Memory B cell (primary cell): Measurements from ENCODE around the gene TOLLIP.
"Not testable (repeated sequence)": the region's sequence is repeated elsewhere in the genome, so short reads cannot be mapped to it uniquely, and the experiment has no call there.

Experiments used
- ATAC-seq: fragments of 150-1000 bp; cut with Tn5 transposase; 2 replicates; pipeline ENCODE4 v1.10.0; 2021; ENCODE audit warnings: low read depth, mild to moderate bottlenecking, moderate library complexity
- DNase-seq, 2 donors: peaks; one replicate each; pipeline ENCODE4 v3.0.0; 2022; ENCODE audit warnings: low spot score in 2 of 2
- H3K27ac Mint-ChIP-seq: one replicate; pipeline ENCODE4 v1.8.0; 2022; ENCODE audit warnings: mild to moderate bottlenecking, moderate library complexity, mixed read lengths
- H3K27me3 Mint-ChIP-seq: one replicate; pipeline ENCODE4 v1.8.0; 2022; ENCODE audit warnings: mixed read lengths
- H3K36me3 Mint-ChIP-seq: one replicate; pipeline ENCODE4 v1.8.0; 2022; ENCODE audit warnings: mild to moderate bottlenecking, mixed read lengths
- H3K4me1 Mint-ChIP-seq: one replicate; pipeline ENCODE4 v1.8.0; 2022; ENCODE audit warnings: mixed read lengths
- H3K4me3 Mint-ChIP-seq: one replicate; pipeline ENCODE4 v1.8.0; 2022; ENCODE audit warnings: mild to moderate bottlenecking, moderate library complexity, mixed read lengths
- H3K9me3 Mint-ChIP-seq: one replicate; pipeline ENCODE4 v1.8.0; 2022; ENCODE audit warnings: mixed read lengths

TOLLIP gene

GRCh38 chr11:1309498-1310317 is at the start of gene TOLLIP:
Gene TOLLIP (minus strand): TSS chr11:1309632. CDS start chr11:1309498, 134 bp downstream.
- ATAC-seq: peak; percentile 64
- H3K4me1 Mint-ChIP-seq: peaks cover 30% of the 10 kb centered on the region
- peak within 1 kb of the TSS; percentile 98 for H3K27ac Mint-ChIP-seq
- peak; percentile 100 for DNase-seq
- no peaks in the 10 kb centered on the region for H3K36me3 Mint-ChIP-seq
- no peaks in the 10 kb centered on the region for H3K9me3 Mint-ChIP-seq
- no peaks in the 10 kb centered on the region for H3K27me3 Mint-ChIP-seq
- H3K4me3 Mint-ChIP-seq: peak within 1 kb of the TSS; percentile 84

- H3K27ac Mint-ChIP-seq, H3K4me3 Mint-ChIP-seq, DNase-seq, H3K4me1 Mint-ChIP-seq, H3K36me3 Mint-ChIP-seq, ATAC-seq, H3K9me3 Mint-ChIP-seq: not testable (repeated sequence)
- H3K27me3 Mint-ChIP-seq: peaks cover 23% of the 10 kb centered on the region
These were observed 49.5 kb upstream of the TOLLIP start for GRCh38 chr11:1358931-1359330.

GRCh38 chr11:1358286-1358685 is 48.9 kb upstream of the TOLLIP start:
- ATAC-seq (no peak), DNase-seq (no peak)
- peaks cover 2% of the 10 kb centered on the region for H3K36me3 Mint-ChIP-seq
- H3K4me3 Mint-ChIP-seq: no peak overlapping the region
- no peak overlapping the region for H3K27ac Mint-ChIP-seq
- H3K9me3 Mint-ChIP-seq: no peaks in the 10 kb centered on the region
- H3K27me3 Mint-ChIP-seq: peaks cover 22% of the 10 kb centered on the region
- peaks cover 8% of the 10 kb centered on the region for H3K4me1 Mint-ChIP-seq

GRCh38 chr11:1356478-1356960 is 47.1 kb upstream of the TOLLIP start:
- ATAC-seq: no peak
- no peak overlapping the region for H3K27ac Mint-ChIP-seq
- peaks cover 22% of the 10 kb centered on the region for H3K27me3 Mint-ChIP-seq
- no peaks in the 10 kb centered on the region for H3K9me3 Mint-ChIP-seq
- peaks cover 11% of the 10 kb centered on the region for H3K4me1 Mint-ChIP-seq
- DNase-seq: no peak
- H3K4me3 Mint-ChIP-seq: no peak overlapping the region
- peaks cover 4% of the 10 kb centered on the region for H3K36me3 Mint-ChIP-seq

- Mint-ChIP-seq H3K27me3 (peaks cover 22% of the 10 kb centered on the region), H3K36me3 (peaks cover 4% of the 10 kb centered on the region), H3K4me1 (peaks cover 11% of the 10 kb centered on the region), H3K9me3 (no peaks in the 10 kb centered on the region), H3K27ac (no peak overlapping the region), H3K4me3 (no peak overlapping the region)
- DNase-seq (no peak), ATAC-seq (no peak)
These were observed 46.6 kb upstream of the TOLLIP start for GRCh38 chr11:1356007-1356435.

- ATAC-seq (no peak), DNase-seq (no peak)
- H3K27ac Mint-ChIP-seq: no peak overlapping the region
- peaks cover 11% of the 10 kb centered on the region for H3K4me1 Mint-ChIP-seq
- peaks cover 18% of the 10 kb centered on the region for H3K27me3 Mint-ChIP-seq
- no peaks in the 10 kb centered on the region for H3K9me3 Mint-ChIP-seq
- no peak overlapping the region for H3K4me3 Mint-ChIP-seq
- peaks cover 4% of the 10 kb centered on the region for H3K36me3 Mint-ChIP-seq
These were observed 44.9 kb upstream of the TOLLIP start for GRCh38 chr11:1354125-1354938.

GRCh38 chr11:1353383-1354124 is 44.1 kb upstream of the TOLLIP start:
- ATAC-seq: no peak
- no peak overlapping the region for H3K4me3 Mint-ChIP-seq
- H3K4me1 Mint-ChIP-seq: peaks cover 11% of the 10 kb centered on the region
- DNase-seq: no peak
- no peaks in the 10 kb centered on the region for H3K9me3 Mint-ChIP-seq
- peaks cover 4% of the 10 kb centered on the region for H3K36me3 Mint-ChIP-seq
- H3K27me3 Mint-ChIP-seq: peaks cover 18% of the 10 kb centered on the region
- H3K27ac Mint-ChIP-seq: no peak overlapping the region

GRCh38 chr11:1352696-1353382 is 43.4 kb upstream of the TOLLIP start:
- no peak overlapping the region for H3K27ac Mint-ChIP-seq
- H3K4me3 Mint-ChIP-seq: no peak overlapping the region
- no peak for DNase-seq
- H3K4me1 Mint-ChIP-seq: peaks cover 11% of the 10 kb centered on the region
- peaks cover 4% of the 10 kb centered on the region for H3K36me3 Mint-ChIP-seq
- H3K9me3 Mint-ChIP-seq: no peaks in the 10 kb centered on the region
- peaks cover 18% of the 10 kb centered on the region for H3K27me3 Mint-ChIP-seq
- ATAC-seq: no peak

GRCh38 chr11:1351278-1351937 is 42.0 kb upstream of the TOLLIP start:
- H3K27me3 Mint-ChIP-seq: peaks cover 13% of the 10 kb centered on the region
- ATAC-seq: no peak
- peaks cover 8% of the 10 kb centered on the region for H3K4me1 Mint-ChIP-seq
- H3K27ac Mint-ChIP-seq: peak overlapping the region; percentile 63
- H3K4me3 Mint-ChIP-seq: no peak overlapping the region
- DNase-seq: no peak
- no peaks in the 10 kb centered on the region for H3K9me3 Mint-ChIP-seq
- H3K36me3 Mint-ChIP-seq: peaks cover 4% of the 10 kb centered on the region

- Mint-ChIP-seq H3K27me3 (peaks cover 10% of the 10 kb centered on the region), H3K36me3 (peaks cover 2% of the 10 kb centered on the region), H3K27ac (no peak overlapping the region), H3K9me3 (no peaks in the 10 kb centered on the region), H3K4me3 (no peak overlapping the region), H3K4me1 (peaks cover 6% of the 10 kb centered on the region)
- ATAC-seq (no peak), DNase-seq (no peak)
These were observed 40.8 kb upstream of the TOLLIP start for GRCh38 chr11:1350086-1350725.

- peaks cover 7% of the 10 kb centered on the region for H3K27me3 Mint-ChIP-seq
- peaks cover 2% of the 10 kb centered on the region for H3K36me3 Mint-ChIP-seq
- DNase-seq (no peak), ATAC-seq (no peak)
- peaks cover 6% of the 10 kb centered on the region for H3K4me1 Mint-ChIP-seq
- no peaks in the 10 kb centered on the region for H3K9me3 Mint-ChIP-seq
- no peak overlapping the region for H3K4me3 Mint-ChIP-seq
- H3K27ac Mint-ChIP-seq: no peak overlapping the region
These were observed 40.1 kb upstream of the TOLLIP start for GRCh38 chr11:1349327-1350041.

GRCh38 chr11:1348796-1349326 is 39.4 kb upstream of the TOLLIP start:
- H3K36me3 Mint-ChIP-seq: peaks cover 2% of the 10 kb centered on the region
- no peak overlapping the region for H3K4me3 Mint-ChIP-seq
- H3K4me1 Mint-ChIP-seq: peaks cover 6% of the 10 kb centered on the region
- H3K9me3 Mint-ChIP-seq: no peaks in the 10 kb centered on the region
- peaks cover 7% of the 10 kb centered on the region for H3K27me3 Mint-ChIP-seq
- DNase-seq: no peak
- no peak for ATAC-seq
- H3K27ac Mint-ChIP-seq: no peak overlapping the region
